ENCODE data around the gene ZCCHC18.
A peak's percentile ranks its signal among the peaks of the same experiment; 100 is the strongest.

ZCCHC18 gene

GRCh38 chrX:104134583-104135261 lies 22.4 kb downstream of the ZCCHC18 start:
- no peak for DNase-seq (ENCODE audit: low read depth)

- DNase-seq (ENCODE audit: low read depth), result no peak
Measured at GRCh38 chrX:104135677-104136076, 23.4 kb downstream of the ZCCHC18 start.

GRCh38 chrX:104136241-104137019 lies 24.1 kb downstream of the ZCCHC18 start:
- DNase-seq (ENCODE audit: low read depth), result peak; percentile 23

- no peak for DNase-seq (ENCODE audit: low read depth)
Measured at GRCh38 chrX:104137496-104137895, 25.2 kb downstream of the ZCCHC18 start.

- no peak for DNase-seq (ENCODE audit: low read depth)
Measured at GRCh38 chrX:104141087-104141760, 28.9 kb downstream of the ZCCHC18 start.

- no peak for DNase-seq (ENCODE audit: low read depth)
Measured at GRCh38 chrX:104151037-104151436, 38.7 kb downstream of the ZCCHC18 start.

- peak; percentile 51 for DNase-seq (ENCODE audit: low read depth)
Measured at GRCh38 chrX:104156630-104157529, 44.6 kb downstream of the ZCCHC18 start, which contains the start of gene SLC25A53. Gene SLC25A53 (minus strand): TSS chrX:104157009. CDS start chrX:104105257, 51,752 bp downstream.
